ENCODE measurements around the gene C1orf210. TPM values are rescaled to one million over a fixed set of nuclear protein-coding genes. Genes with fewer than 3 reads are reported as not detected.

C1orf210 gene
- total and polyA plus RNA-seq, 9 of the 15 experiments (the other 6 are each of a cell fraction or from before 2014, with no cell fraction given) = 0.21 TPM; not detected in 8

- no peak for TF ChIP-seq ZBTB40 (IDR thresholded peaks at IDR 0.05)
- TF ChIP-seq ZBTB40 (CRISPR knock-in tag; IDR thresholded peaks at IDR 0.05) = no peak
- TF ChIP-seq ZNF740 (CRISPR knock-in tag; IDR thresholded peaks at IDR 0.05) = no peak
- no peak for TF ChIP-seq ZNF740 (tag; IDR thresholded peaks at IDR 0.05)
- TF ChIP-seq KLF1 (tag; IDR thresholded peaks at IDR 0.05) = no peak
- no peak for TF ChIP-seq ZNF518B (CRISPR knock-in tag; IDR thresholded peaks at IDR 0.05)
- no peak for TF ChIP-seq CREB3L1 (IDR thresholded peaks at IDR 0.05; ENCODE audit: borderline replicate concordance, low read depth)
- no peak for TF ChIP-seq NFIC (IDR thresholded peaks at IDR 0.05)
- no peak for TF ChIP-seq MED1 (CRISPR knock-in tag; IDR thresholded peaks at IDR 0.05; ENCODE audit: borderline replicate concordance)
- no peak for TF ChIP-seq RBM25 (IDR thresholded peaks at IDR 0.05; ENCODE audit: low read depth, low read length, severe bottlenecking)
These were observed 51.8 kb downstream of the C1orf210 start (continued) for GRCh38 chr1:43233631-43234030.
